ES-I3 (cell line): ENCODE results near the gene XYLB.
"Not testable (repeated sequence)": the region's sequence is repeated elsewhere in the genome, so short reads cannot be mapped to it uniquely, and the experiment has no call there.

Experiments used
- H3K36me3 ChIP-seq: 2 replicates; pipeline ENCODE4 v1.6.1; 2013; ENCODE audit warnings: mild to moderate bottlenecking, low read length, control low read depth, moderate library complexity; ENCODE audit not compliant: insufficient read depth
- H3K4me1 ChIP-seq: 2 replicates; pipeline ENCODE4 v1.6.1; 2013; ENCODE audit warnings: mild to moderate bottlenecking, control low read depth, low read length; ENCODE audit not compliant: insufficient read depth
- H3K9ac ChIP-seq: 2 replicates; pipeline ENCODE4 v1.6.1; 2013; ENCODE audit warnings: low read depth, mild to moderate bottlenecking, low read length, moderate library complexity
- H3K9me3 ChIP-seq: 2 replicates; pipeline ENCODE4 v1.6.1; 2013; ENCODE audit warnings: mild to moderate bottlenecking, low read length, moderate library complexity; ENCODE audit not compliant: control insufficient read depth, insufficient read depth

The XYLB gene

GRCh38 chr3:38382506-38383080 lies 36.0 kb downstream of the XYLB start:
- Histone ChIP-seq H3K9ac (no peak overlapping the region), H3K9me3 (0 out of 2 replicates have a peak, but pooled peaks cover 3% of the 10 kb centered on the region), H3K36me3 (peaks cover 9% of the 10 kb centered on the region; the same call in 1 of the 2 replicates), H3K4me1 (peaks cover 4% of the 10 kb centered on the region; the same call in 1 of the 2 replicates)

- Histone ChIP-seq H3K9ac (no peak overlapping the region), H3K4me1 (peaks cover 4% of the 10 kb centered on the region; the same call in 1 of the 2 replicates), H3K36me3 (peaks cover 9% of the 10 kb centered on the region; the same call in 1 of the 2 replicates), H3K9me3 (0 out of 2 replicates have a peak, but pooled peaks cover 3% of the 10 kb centered on the region)
Measured at GRCh38 chr3:38383156-38383875, 36.7 kb downstream of the XYLB start.

GRCh38 chr3:38386992-38387750 lies 40.6 kb downstream of the XYLB start:
- H3K9ac ChIP-seq, result no peak overlapping the region
- peaks cover 4% of the 10 kb centered on the region; the same call in 1 of the 2 replicates for H3K4me1 ChIP-seq
- 0 out of 2 replicates have a peak, but pooled peaks cover 3% of the 10 kb centered on the region for H3K9me3 ChIP-seq
- peaks cover 9% of the 10 kb centered on the region; the same call in 1 of the 2 replicates for H3K36me3 ChIP-seq

DNA sequence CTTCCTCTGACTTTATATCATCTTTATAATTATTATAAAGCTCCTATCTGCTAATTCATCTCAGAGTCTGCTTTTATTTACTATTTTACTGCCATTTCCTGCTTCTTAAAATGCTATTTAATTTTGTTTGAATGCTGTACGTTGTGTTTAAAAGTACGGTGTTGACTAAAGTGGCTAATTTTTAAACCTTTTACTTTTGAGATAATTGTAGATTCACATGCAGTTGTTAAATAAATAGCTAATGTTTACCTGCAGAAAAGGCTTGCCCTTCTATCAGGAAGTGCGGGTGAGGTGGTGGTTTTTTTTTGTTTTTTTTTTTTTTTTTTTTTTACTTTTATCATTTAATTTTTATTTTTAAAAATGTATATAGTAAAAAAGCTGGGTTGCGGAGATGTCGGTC lies 41.3 kb downstream of the XYLB start:
- Histone ChIP-seq H3K4me1 (no peaks in the 10 kb centered on the region), H3K9me3 (0 out of 2 replicates have a peak, but pooled peaks cover 3% of the 10 kb centered on the region), H3K36me3 (peaks cover 9% of the 10 kb centered on the region; the same call in 1 of the 2 replicates), H3K9ac (no peak overlapping the region)

GRCh38 chr3:38392604-38393163 lies 46.1 kb downstream of the XYLB start:
- Histone ChIP-seq H3K9ac (no peak overlapping the region), H3K36me3 (no peaks in the 10 kb centered on the region), H3K9me3 (no peaks in the 10 kb centered on the region), H3K4me1 (no peaks in the 10 kb centered on the region)

- H3K9ac ChIP-seq, result no peak overlapping the region
- no peaks in the 10 kb centered on the region for H3K4me1 ChIP-seq
- H3K36me3 ChIP-seq, result no peaks in the 10 kb centered on the region; the same call in none of the 2 replicates
- no peaks in the 10 kb centered on the region for H3K9me3 ChIP-seq
Measured at GRCh38 chr3:38396239-38396638, 49.7 kb downstream of the XYLB start.

- Histone ChIP-seq H3K36me3 (no peaks in the 10 kb centered on the region; the same call in none of the 2 replicates), H3K4me1 (no peaks in the 10 kb centered on the region), H3K9me3 (no peaks in the 10 kb centered on the region), H3K9ac (no peak overlapping the region)
Measured at GRCh38 chr3:38396861-38397260, 50.3 kb downstream of the XYLB start.

- peaks cover 3% of the 10 kb centered on the region for H3K36me3 ChIP-seq
- no peak overlapping the region for H3K9ac ChIP-seq
- H3K9me3 ChIP-seq, result no peaks in the 10 kb centered on the region
- H3K4me1 ChIP-seq, result no peaks in the 10 kb centered on the region
Measured at GRCh38 chr3:38397320-38397719, 50.7 kb downstream of the XYLB start.

DNA sequence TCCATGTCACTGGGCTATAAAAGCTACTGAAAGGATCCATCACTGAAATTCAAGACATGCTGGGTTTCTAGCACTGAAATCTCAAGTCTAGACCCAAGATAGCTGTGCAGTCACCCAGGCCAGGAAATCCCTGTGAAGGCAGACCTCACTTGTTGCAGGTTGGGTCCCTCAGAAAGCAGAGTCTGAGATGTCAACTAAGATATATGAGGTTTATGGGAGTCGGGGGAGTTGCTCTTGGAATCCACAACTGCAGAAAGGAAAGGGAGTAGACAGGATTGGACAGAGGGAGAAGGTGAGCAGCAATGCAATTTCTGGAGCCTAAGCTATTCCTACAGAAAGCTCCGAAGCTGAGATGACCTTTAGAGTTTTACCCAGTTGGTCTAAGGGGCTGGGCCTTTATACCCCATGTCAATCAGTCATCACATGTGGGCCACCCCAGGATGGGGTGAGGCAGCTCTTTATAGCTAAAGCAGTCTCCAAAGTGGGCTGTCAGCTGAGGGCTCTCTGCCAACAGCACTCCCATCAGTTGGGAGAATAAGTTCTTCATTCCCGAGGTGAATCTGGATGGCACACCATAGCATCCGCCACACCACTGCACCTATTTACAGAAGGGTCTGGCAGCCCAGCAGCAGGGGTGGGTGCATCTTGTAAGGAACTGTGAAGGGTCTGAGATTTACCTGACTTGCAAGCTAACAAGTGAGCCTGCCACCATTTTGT lies 54.8 kb downstream of the XYLB start:
- Histone ChIP-seq H3K9ac (no peak overlapping the region), H3K4me1 (no peaks in the 10 kb centered on the region), H3K36me3 (peaks cover 9% of the 10 kb centered on the region), H3K9me3 (peaks cover 13% of the 10 kb centered on the region; the same call in 1 of the 2 replicates)

DNA sequence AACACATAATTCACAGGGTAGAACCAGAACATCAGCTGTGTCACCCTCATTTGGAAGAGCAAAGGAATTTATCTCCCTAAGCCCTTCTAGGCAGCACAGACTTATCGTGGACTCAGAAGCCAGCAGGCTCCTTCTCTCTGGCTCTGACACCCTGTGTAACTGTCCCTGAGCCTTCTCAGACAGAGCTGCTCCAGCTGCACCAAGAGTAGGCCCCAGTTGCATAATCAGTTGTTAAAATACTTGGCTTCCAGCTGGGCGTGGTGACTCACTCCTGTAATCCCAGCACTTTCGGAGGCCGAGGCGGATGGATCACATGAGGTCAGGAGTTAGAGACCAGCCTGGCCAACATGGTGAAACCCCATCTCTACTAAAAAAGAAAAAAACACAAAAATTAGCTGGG lies 57.7 kb downstream of the XYLB start:
- peaks cover 9% of the 10 kb centered on the region for H3K36me3 ChIP-seq
- H3K9ac ChIP-seq, result no peak overlapping the region
- peaks cover 13% of the 10 kb centered on the region; the same call in 1 of the 2 replicates for H3K9me3 ChIP-seq
- no peaks in the 10 kb centered on the region for H3K4me1 ChIP-seq

DNA sequence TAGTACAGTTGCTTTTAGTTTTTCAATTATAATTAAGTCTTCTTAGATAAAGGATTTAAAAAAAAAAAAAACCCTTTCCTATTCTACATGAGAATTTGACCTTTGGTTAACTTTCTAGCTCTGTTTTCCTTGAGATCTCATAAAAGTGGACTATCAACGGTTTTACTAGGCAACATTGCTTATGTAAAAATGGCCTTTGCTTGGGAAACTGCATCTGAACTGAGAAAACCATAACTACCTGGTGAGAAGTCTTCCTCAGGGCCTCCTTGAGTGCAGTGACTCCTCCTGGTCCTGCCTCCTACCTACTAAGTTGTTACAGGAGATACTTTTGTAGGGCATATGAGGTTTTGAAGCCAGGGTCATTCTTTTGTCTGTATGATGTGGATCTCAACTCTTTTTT lies 65.0 kb downstream of the XYLB start:
- Histone ChIP-seq H3K9me3 (no peaks in the 10 kb centered on the region), H3K9ac (no peak overlapping the region), H3K4me1 (no peaks in the 10 kb centered on the region), H3K36me3 (no peaks in the 10 kb centered on the region)

DNA sequence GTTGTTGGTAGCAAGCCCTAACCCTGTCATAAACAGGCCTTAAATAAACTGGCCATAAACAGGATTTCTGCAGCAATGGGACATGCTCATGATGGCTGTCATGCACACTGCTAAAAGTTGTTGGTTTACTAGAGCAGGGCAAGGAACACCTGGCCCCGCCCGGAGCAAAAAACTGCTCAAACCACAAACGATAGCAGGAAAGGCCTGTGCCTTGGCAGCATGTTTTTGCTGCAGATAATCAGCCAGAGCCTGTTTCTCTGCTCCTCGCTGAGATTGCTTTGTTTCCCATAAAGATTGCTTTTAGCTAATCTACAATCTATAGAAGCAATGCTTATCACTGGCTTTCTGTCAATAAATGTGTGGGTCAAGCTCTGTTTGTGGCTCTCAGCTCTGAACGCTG lies 74.2 kb downstream of the XYLB start:
- not testable (repeated sequence) for H3K36me3 ChIP-seq, H3K9ac ChIP-seq
- peaks cover 13% of the 10 kb centered on the region for H3K4me1 ChIP-seq

DNA sequence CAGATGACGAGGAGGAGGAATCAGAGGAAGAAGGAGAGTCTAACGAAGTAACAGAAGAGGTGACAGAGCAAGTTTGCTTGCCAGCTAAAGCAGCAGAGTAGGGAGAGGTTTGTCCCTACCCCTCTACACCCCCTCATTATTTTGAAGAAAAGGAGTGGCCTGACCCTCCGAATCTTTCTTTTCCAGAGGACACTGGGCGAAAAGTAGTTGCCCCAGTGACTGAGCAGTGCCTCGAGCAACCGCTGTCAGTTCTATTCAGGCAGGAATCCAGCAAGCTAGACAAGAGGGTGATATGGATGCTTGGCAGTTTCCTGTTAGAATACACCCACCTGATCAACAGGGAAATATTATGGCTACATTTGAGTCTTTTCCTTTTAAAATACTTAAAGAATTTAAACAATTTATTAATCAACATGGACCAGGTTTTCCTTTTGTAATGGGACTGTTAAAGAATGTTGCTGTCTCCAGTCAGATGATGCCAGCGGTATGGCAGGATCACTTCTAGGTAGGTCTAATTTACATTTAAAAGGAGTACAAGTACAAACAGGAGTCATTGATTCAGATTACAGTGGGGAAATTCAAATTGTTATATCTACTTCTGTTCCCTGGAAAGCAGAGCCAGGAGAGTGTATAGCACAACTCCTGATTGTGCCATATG lies 75.2 kb downstream of the XYLB start:
- Histone ChIP-seq H3K9ac (no peak overlapping the region), H3K4me1 (peaks cover 13% of the 10 kb centered on the region), H3K36me3 (no peaks in the 10 kb centered on the region), H3K9me3 (no peaks in the 10 kb centered on the region)

More for the DNA sequence above, 74.2 kb downstream of the XYLB start:
- H3K9me3 ChIP-seq, result not testable (repeated sequence)
